DOHH2 (cell line): Measurements from ENCODE around the gene CCR8.

ENCODE experiments used
- H3F3A ChIP-seq: fragments of 200-600 bp; sonication (generic), shearing (Covaris generic); 2 replicates; pipeline ENCODE4 v1.6.0; 2016; ENCODE audit warnings: antibody characterized with exemption, mild to moderate bottlenecking; ENCODE audit not compliant: control insufficient read depth, insufficient read depth
- H3K27ac ChIP-seq: fragments of 200-600 bp; sonication (generic); 2 replicates; pipeline ENCODE4 v1.5.1; 2014; ENCODE audit warnings: low read depth, mild to moderate bottlenecking, low read length, moderate library complexity
- H3K27me3 ChIP-seq: fragments of 200-600 bp; sonication (generic); 2 replicates; pipeline ENCODE4 v1.6.1; 2014; ENCODE audit warnings: mild to moderate bottlenecking, low read length, mixed read lengths; ENCODE audit not compliant: control insufficient read depth
- H3K36me3 ChIP-seq: fragments of 200-600 bp; sonication (generic); 2 replicates; pipeline ENCODE4 v1.6.1; 2014; ENCODE audit warnings: mild to moderate bottlenecking, low read length, moderate library complexity, mixed read lengths; ENCODE audit not compliant: control insufficient read depth
- H3K4me1 ChIP-seq: fragments of 200-600 bp; sonication (generic); 2 replicates; pipeline ENCODE4 v1.6.1; 2014; ENCODE audit warnings: mild to moderate bottlenecking, low read length, mixed read lengths; ENCODE audit not compliant: control insufficient read depth
- H3K4me2 ChIP-seq: fragments of 200-600 bp; sonication (generic); 2 replicates; pipeline ENCODE4 v1.6.0; 2014; ENCODE audit warnings: mild to moderate bottlenecking, low read length, moderate library complexity
- H3K4me3 ChIP-seq: fragments of 200-600 bp; sonication (generic); 2 replicates; pipeline ENCODE4 v1.5.1; 2014; ENCODE audit warnings: mild to moderate bottlenecking, low read length, mixed read lengths
- H3K79me2 ChIP-seq: fragments of 200-600 bp; sonication (generic); 2 replicates; pipeline ENCODE4 v1.6.1; 2014; ENCODE audit warnings: mild to moderate bottlenecking, low read length, mixed read lengths; ENCODE audit not compliant: control insufficient read depth
- H3K9me2 ChIP-seq: fragments of 200-600 bp; sonication (generic); replicated peaks from 2 replicates; pipeline ENCODE4 v1.6.1; 2014; ENCODE audit warnings: mild to moderate bottlenecking, low read length, mixed read lengths; ENCODE audit not compliant: control insufficient read depth
- H3K9me3 ChIP-seq: fragments of 200-600 bp; sonication (generic); 2 replicates; pipeline ENCODE4 v1.6.1; 2014; ENCODE audit warnings: antibody characterized with exemption, low read length, mixed read lengths; ENCODE audit not compliant: control insufficient read depth, insufficient read depth
- H4K20me1 ChIP-seq: fragments of 200-600 bp; sonication (generic); 2 replicates; pipeline ENCODE4 v1.6.0; 2014; ENCODE audit warnings: low read depth, mild to moderate bottlenecking, antibody characterized with exemption, low read length, moderate library complexity; ENCODE audit not compliant: control insufficient read depth, insufficient read depth
- CTCF ChIP-seq: fragments of 200-600 bp; sonication (generic); IDR thresholded peaks from one replicate; pipeline ENCODE4 v1.5.1; 2014; ENCODE audit warnings: antibody characterized with exemption, mild to moderate bottlenecking, low read depth, low read length; ENCODE audit not compliant: poor library complexity, severe bottlenecking
- EZH2phosphoT487 ChIP-seq: fragments of 200-600 bp; sonication (generic); IDR thresholded peaks from 2 replicates; pipeline ENCODE4 v1.6.1; 2017; ENCODE audit warnings: borderline replicate concordance, mild to moderate bottlenecking, antibody characterized with exemption, low read length, moderate library complexity, mixed read lengths

Gene CCR8

GRCh38 chr3:39313289-39313688 is 16.2 kb upstream of the CCR8 start:
- H3K9me2 ChIP-seq = no peaks in the 10 kb centered on the region
- H4K20me1 ChIP-seq = no peaks in the 10 kb centered on the region
- H3K9me3 ChIP-seq = peaks cover 7% of the 10 kb centered on the region; the same call in 1 of the 2 replicates
- no peaks in the 10 kb centered on the region for H3K36me3 ChIP-seq
- H3K79me2 ChIP-seq = no peaks in the 10 kb centered on the region
- no peaks in the 10 kb centered on the region for H3K27me3 ChIP-seq
- TF ChIP-seq CTCF (no peak), EZH2phosphoT487 (no peak)
- no peaks in the 10 kb centered on the region for H3K4me1 ChIP-seq
- H3F3A ChIP-seq = no peaks in the 10 kb centered on the region
- no peak overlapping the region for H3K4me3 ChIP-seq
- H3K4me2 ChIP-seq = no peak overlapping the region
- H3K27ac ChIP-seq = no peak overlapping the region

- Histone ChIP-seq H3K9me3 (peaks cover 7% of the 10 kb centered on the region; the same call in 1 of the 2 replicates), H3K4me2 (no peak overlapping the region), H3K27ac (no peak overlapping the region), H3K79me2 (no peaks in the 10 kb centered on the region), H4K20me1 (no peaks in the 10 kb centered on the region), H3F3A (no peaks in the 10 kb centered on the region), H3K4me1 (no peaks in the 10 kb centered on the region), H3K9me2 (no peaks in the 10 kb centered on the region), H3K27me3 (no peaks in the 10 kb centered on the region), H3K36me3 (no peaks in the 10 kb centered on the region), H3K4me3 (no peak overlapping the region)
- no peak for TF ChIP-seq CTCF
Measured at GRCh38 chr3:39315420-39315819, 14.1 kb upstream of the CCR8 start.

GRCh38 chr3:39317571-39318169 is 11.8 kb upstream of the CCR8 start:
- H3K4me3 ChIP-seq = no peak overlapping the region
- H3K79me2 ChIP-seq = no peaks in the 10 kb centered on the region
- no peaks in the 10 kb centered on the region for H3K36me3 ChIP-seq
- H3K4me2 ChIP-seq = no peak overlapping the region
- H3K27me3 ChIP-seq = no peaks in the 10 kb centered on the region
- no peak overlapping the region for H3K27ac ChIP-seq
- TF ChIP-seq CTCF (no peak), EZH2phosphoT487 (no peak)
- no peaks in the 10 kb centered on the region for H4K20me1 ChIP-seq
- no peaks in the 10 kb centered on the region for H3K4me1 ChIP-seq
- peaks cover 7% of the 10 kb centered on the region; the same call in 1 of the 2 replicates for H3K9me3 ChIP-seq
- no peaks in the 10 kb centered on the region for H3K9me2 ChIP-seq
- H3F3A ChIP-seq = no peaks in the 10 kb centered on the region

GRCh38 chr3:39318301-39318700 is 11.2 kb upstream of the CCR8 start:
- H3K9me2 ChIP-seq = no peaks in the 10 kb centered on the region
- H3F3A ChIP-seq = no peaks in the 10 kb centered on the region
- H4K20me1 ChIP-seq = no peaks in the 10 kb centered on the region
- no peak overlapping the region for H3K4me2 ChIP-seq
- H3K36me3 ChIP-seq = no peaks in the 10 kb centered on the region
- no peaks in the 10 kb centered on the region for H3K4me1 ChIP-seq
- TF ChIP-seq EZH2phosphoT487 (no peak), CTCF (no peak)
- no peak overlapping the region for H3K4me3 ChIP-seq
- no peak overlapping the region for H3K27ac ChIP-seq
- no peaks in the 10 kb centered on the region for H3K79me2 ChIP-seq
- 0 out of 2 replicates have a peak, but pooled peaks cover 3% of the 10 kb centered on the region for H3K27me3 ChIP-seq
- peaks cover 7% of the 10 kb centered on the region; the same call in 1 of the 2 replicates for H3K9me3 ChIP-seq
